Fibroblast of lung (primary cell): ENCODE measurements around the gene POLR1B. TPM values are rescaled to one million over a fixed set of nuclear protein-coding genes. Genes with fewer than 3 reads are reported as not detected.

ENCODE experiments used
- DNase-seq, 2 donors: peaks; one replicate each; pipeline versions ENCODE4 v3.0.0 to v3.0.0-alpha.2; 2010; ENCODE audit warnings: low read depth in 2 of 2
- H2AFZ ChIP-seq: 2 replicates; pipeline ENCODE4 v1.5.1; 2012; ENCODE audit warnings: low read length, control low read depth, inconsistent platforms
- H3K27ac ChIP-seq: 2 replicates; pipeline ENCODE4 v1.5.1; 2011; ENCODE audit warnings: low read length, control low read depth; ENCODE audit not compliant: insufficient read depth
- H3K27me3 ChIP-seq: 2 replicates; pipeline ENCODE4 v1.5.1; 2011; ENCODE audit warnings: mild to moderate bottlenecking, low read length; ENCODE audit not compliant: control insufficient read depth, insufficient read depth
- H3K36me3 ChIP-seq: 2 replicates; pipeline ENCODE4 v1.5.1; 2011; ENCODE audit warnings: low read length; ENCODE audit not compliant: control insufficient read depth, insufficient read depth
- H3K4me1 ChIP-seq: 2 replicates; pipeline ENCODE4 v1.5.1; 2011; ENCODE audit warnings: low read length; ENCODE audit not compliant: control insufficient read depth, insufficient read depth; ENCODE audit errors: extremely low read depth
- H3K4me2 ChIP-seq: 2 replicates; pipeline ENCODE4 v1.5.1; 2011; ENCODE audit warnings: low read length, control low read depth; ENCODE audit not compliant: insufficient read depth; ENCODE audit errors: extremely low read depth
- H3K4me3 ChIP-seq, 4 experiments: fragments of 200-600 bp in 1 of 4; sonication (generic) in 1 of 4; replicated peaks in 1 of 4; 2 replicates each; pipeline ENCODE4 v1.5.1; 2011 to 2016; ENCODE audit warnings: low read length in 4 of 4, low read depth in 3 of 4, mild to moderate bottlenecking in 3 of 4, control low read depth in 2 of 4, inconsistent platforms in 1 of 4, mixed read lengths in 1 of 4; ENCODE audit not compliant: insufficient read depth in 1 of 4; ENCODE audit errors: control extremely low read depth in 1 of 4
- H3K79me2 ChIP-seq: 2 replicates; pipeline ENCODE4 v1.5.1; 2012; ENCODE audit warnings: mild to moderate bottlenecking, low read length, inconsistent platforms; ENCODE audit not compliant: control insufficient read depth, insufficient read depth
- H3K9ac ChIP-seq: 2 replicates; pipeline ENCODE4 v1.5.1; 2011; ENCODE audit warnings: mild to moderate bottlenecking, low read length, control low read depth; ENCODE audit not compliant: insufficient read depth
- H3K9me3 ChIP-seq: 2 replicates; pipeline ENCODE4 v1.5.1; 2012; ENCODE audit warnings: low read depth, low read length; ENCODE audit not compliant: control insufficient read depth, insufficient read depth
- H4K20me1 ChIP-seq: 2 replicates; pipeline ENCODE4 v1.5.1; 2011; ENCODE audit warnings: low read length; ENCODE audit not compliant: control insufficient read depth, insufficient read depth; ENCODE audit errors: extremely low read depth
- CTCF ChIP-seq, 2 donors: IDR thresholded peaks in 1 of 2; conservative IDR thresholded peaks in 1 of 2; 1 replicate in 1 of 2; 2 replicates in 1 of 2; pipeline ENCODE4 v1.5.1; 2011 to 2012; ENCODE audit warnings: low read length in 2 of 2, control low read depth in 1 of 2, inconsistent platforms in 1 of 2, low read depth in 1 of 2, mild to moderate bottlenecking in 1 of 2
- EZH2 ChIP-seq: IDR thresholded peaks from 2 replicates; pipeline ENCODE4 v1.5.1; 2012; ENCODE audit warnings: low read length, control low read depth, mild to moderate bottlenecking; ENCODE audit errors: missing control alignments
- polyA plus RNA-seq, 2 donors: library from polyadenylated mRNA; depleted of rRNA in 1 of 2; stranded (reverse) in 1 of 2; unstranded in 1 of 2; fragments of >200 nt; gene quantifications; 2 replicates each; pipeline ENCODE4 v1.2.1, GENCODE V29; 2011 to 2012; ENCODE audit warnings: missing spikeins in 1 of 2
- total RNA-seq: library from RNA; depleted of rRNA; stranded (reverse); fragments of >200 nt; gene quantifications from 2 replicates; pipeline ENCODE4 v1.2.1, GENCODE V29; 2014

The POLR1B gene
- total and polyA plus RNA-seq, 2 donors (not counting 1 experiment from before 2014, with no cell fraction given) = 12.2 to 15.5 TPM

- Histone ChIP-seq H3K27me3 (no peaks in the 10 kb centered on the region), H3K27ac (peak overlapping the region; percentile 93), H4K20me1 (no peaks in the 10 kb centered on the region), H3K9ac (no peak overlapping the region), H3K36me3 (no peaks in the 10 kb centered on the region), H3K4me3 (peak overlapping the region; percentile 88 to 98 (median 97)), H3K4me2 (peak overlapping the region; percentile 90), H3K4me1 (peaks cover 2% of the 10 kb centered on the region), H3K9me3 (no peaks in the 10 kb centered on the region), H2AFZ (peak overlapping the region; percentile 98), H3K79me2 (peaks cover 28% of the 10 kb centered on the region)
- TF ChIP-seq EZH2 (no peak), CTCF (conservative IDR thresholded peaks at IDR 0.05 in 1 of 2, IDR thresholded peaks at IDR 0.05 in 1 of 2; ENCODE audit: low read depth in 1 of 2, low read length in 2 of 2) (peak in 1 of 2 donors; percentile 4)
- peak; percentile 5 to 13 for DNase-seq
Observed at GRCh38 chr2:112542984-112543661, 858 bp downstream of the POLR1B start.

GRCh38 chr2:112547333-112547732 is 5.1 kb downstream of the POLR1B start:
- TF ChIP-seq CTCF (conservative IDR thresholded peaks at IDR 0.05 in 1 of 2, IDR thresholded peaks at IDR 0.05 in 1 of 2; ENCODE audit: low read depth in 1 of 2, low read length in 2 of 2) (no peak), EZH2 (no peak)
- Histone ChIP-seq H3K27me3 (no peaks in the 10 kb centered on the region), H3K4me1 (peaks cover 2% of the 10 kb centered on the region), H3K79me2 (peaks cover 27% of the 10 kb centered on the region), H3K4me3 (no peak overlapping the region), H3K4me2 (no peak overlapping the region), H3K36me3 (no peaks in the 10 kb centered on the region), H4K20me1 (no peaks in the 10 kb centered on the region), H3K9ac (no peak overlapping the region), H2AFZ (no peak overlapping the region), H3K27ac (no peak overlapping the region), H3K9me3 (no peaks in the 10 kb centered on the region)
- DNase-seq = peak; percentile 52 to 77

- Histone ChIP-seq H3K79me2 (peaks cover 11% of the 10 kb centered on the region), H3K27ac (no peak overlapping the region), H3K36me3 (no peaks in the 10 kb centered on the region), H4K20me1 (no peaks in the 10 kb centered on the region), H3K4me1 (no peaks in the 10 kb centered on the region), H3K4me3 (no peak overlapping the region), H3K4me2 (no peak overlapping the region), H3K9me3 (no peaks in the 10 kb centered on the region), H3K9ac (no peak overlapping the region), H3K27me3 (no peaks in the 10 kb centered on the region), H2AFZ (no peak overlapping the region)
- no peak for TF ChIP-seq EZH2
- TF ChIP-seq CTCF (conservative IDR thresholded peaks at IDR 0.05 in 1 of 2, IDR thresholded peaks at IDR 0.05 in 1 of 2; ENCODE audit: low read depth in 1 of 2, low read length in 2 of 2) = no peak
- no peak for DNase-seq
Observed at GRCh38 chr2:112548980-112549379, 6.7 kb downstream of the POLR1B start.
